Fibroblast of lung (primary cell): ENCODE results near the gene KCNMA1. TPM values are rescaled to one million over a fixed set of nuclear protein-coding genes. Genes with fewer than 3 reads are reported as not detected.

Experiments used
- DNase-seq, 2 donors: peaks; one replicate each; pipeline versions ENCODE4 v3.0.0 to v3.0.0-alpha.2; 2010; ENCODE audit warnings: low read depth in 2 of 2
- H2AFZ ChIP-seq: 2 replicates; pipeline ENCODE4 v1.5.1; 2012; ENCODE audit warnings: low read length, control low read depth, inconsistent platforms
- H3K27ac ChIP-seq: 2 replicates; pipeline ENCODE4 v1.5.1; 2011; ENCODE audit warnings: low read length, control low read depth; ENCODE audit not compliant: insufficient read depth
- H3K27me3 ChIP-seq: 2 replicates; pipeline ENCODE4 v1.5.1; 2011; ENCODE audit warnings: mild to moderate bottlenecking, low read length; ENCODE audit not compliant: control insufficient read depth, insufficient read depth
- H3K36me3 ChIP-seq: 2 replicates; pipeline ENCODE4 v1.5.1; 2011; ENCODE audit warnings: low read length; ENCODE audit not compliant: control insufficient read depth, insufficient read depth
- H3K4me1 ChIP-seq: 2 replicates; pipeline ENCODE4 v1.5.1; 2011; ENCODE audit warnings: low read length; ENCODE audit not compliant: control insufficient read depth, insufficient read depth; ENCODE audit errors: extremely low read depth
- H3K4me2 ChIP-seq: 2 replicates; pipeline ENCODE4 v1.5.1; 2011; ENCODE audit warnings: low read length, control low read depth; ENCODE audit not compliant: insufficient read depth; ENCODE audit errors: extremely low read depth
- H3K4me3 ChIP-seq, 4 experiments: fragments of 200-600 bp in 1 of 4; sonication (generic) in 1 of 4; replicated peaks in 1 of 4; 2 replicates each; pipeline ENCODE4 v1.5.1; 2011 to 2016; ENCODE audit warnings: low read length in 4 of 4, low read depth in 3 of 4, mild to moderate bottlenecking in 3 of 4, control low read depth in 2 of 4, inconsistent platforms in 1 of 4, mixed read lengths in 1 of 4; ENCODE audit not compliant: insufficient read depth in 1 of 4; ENCODE audit errors: control extremely low read depth in 1 of 4
- H3K79me2 ChIP-seq: 2 replicates; pipeline ENCODE4 v1.5.1; 2012; ENCODE audit warnings: mild to moderate bottlenecking, low read length, inconsistent platforms; ENCODE audit not compliant: control insufficient read depth, insufficient read depth
- H3K9ac ChIP-seq: 2 replicates; pipeline ENCODE4 v1.5.1; 2011; ENCODE audit warnings: mild to moderate bottlenecking, low read length, control low read depth; ENCODE audit not compliant: insufficient read depth
- H3K9me3 ChIP-seq: 2 replicates; pipeline ENCODE4 v1.5.1; 2012; ENCODE audit warnings: low read depth, low read length; ENCODE audit not compliant: control insufficient read depth, insufficient read depth
- H4K20me1 ChIP-seq: 2 replicates; pipeline ENCODE4 v1.5.1; 2011; ENCODE audit warnings: low read length; ENCODE audit not compliant: control insufficient read depth, insufficient read depth; ENCODE audit errors: extremely low read depth
- CTCF ChIP-seq, 2 donors: IDR thresholded peaks in 1 of 2; conservative IDR thresholded peaks in 1 of 2; 1 replicate in 1 of 2; 2 replicates in 1 of 2; pipeline ENCODE4 v1.5.1; 2011 to 2012; ENCODE audit warnings: low read length in 2 of 2, control low read depth in 1 of 2, inconsistent platforms in 1 of 2, low read depth in 1 of 2, mild to moderate bottlenecking in 1 of 2
- EZH2 ChIP-seq: IDR thresholded peaks from 2 replicates; pipeline ENCODE4 v1.5.1; 2012; ENCODE audit warnings: low read length, control low read depth, mild to moderate bottlenecking; ENCODE audit errors: missing control alignments
- polyA plus RNA-seq, 2 donors: library from polyadenylated mRNA; depleted of rRNA in 1 of 2; stranded (reverse) in 1 of 2; unstranded in 1 of 2; fragments of >200 nt; gene quantifications; 2 replicates each; pipeline ENCODE4 v1.2.1, GENCODE V29; 2011 to 2012; ENCODE audit warnings: missing spikeins in 1 of 2
- total RNA-seq: library from RNA; depleted of rRNA; stranded (reverse); fragments of >200 nt; gene quantifications from 2 replicates; pipeline ENCODE4 v1.2.1, GENCODE V29; 2014

KCNMA1 gene
- total and polyA plus RNA-seq, 2 donors (not counting 1 experiment from before 2014, with no cell fraction given) = 31.0 to 138 TPM

GRCh38 chr10:77671594-77672252, 34.1 kb upstream of the KCNMA1 start:
- Histone ChIP-seq H4K20me1 (no peaks in the 10 kb centered on the region), H3K9me3 (no peaks in the 10 kb centered on the region), H3K79me2 (no peaks in the 10 kb centered on the region), H3K4me2 (no peak overlapping the region), H2AFZ (no peak overlapping the region), H3K27ac (no peak overlapping the region), H3K27me3 (peaks cover 17% of the 10 kb centered on the region), H3K4me1 (no peaks in the 10 kb centered on the region), H3K4me3 (no peak overlapping the region), H3K36me3 (no peaks in the 10 kb centered on the region), H3K9ac (no peak overlapping the region)
- DNase-seq = no peak
- TF ChIP-seq EZH2 (no peak), CTCF (conservative IDR thresholded peaks at IDR 0.05 in 1 of 2, IDR thresholded peaks at IDR 0.05 in 1 of 2; ENCODE audit: low read depth in 1 of 2, low read length in 2 of 2) (no peak)

- H3K79me2 ChIP-seq = no peaks in the 10 kb centered on the region
- no peak overlapping the region for H2AFZ ChIP-seq
- H3K4me3 ChIP-seq = no peak overlapping the region
- H3K36me3 ChIP-seq = no peaks in the 10 kb centered on the region
- no peak overlapping the region for H3K9ac ChIP-seq
- H3K4me2 ChIP-seq = no peak overlapping the region
- no peaks in the 10 kb centered on the region for H4K20me1 ChIP-seq
- peaks cover 19% of the 10 kb centered on the region for H3K27me3 ChIP-seq
- no peaks in the 10 kb centered on the region for H3K9me3 ChIP-seq
- TF ChIP-seq EZH2 (no peak), CTCF (conservative IDR thresholded peaks at IDR 0.05 in 1 of 2, IDR thresholded peaks at IDR 0.05 in 1 of 2; ENCODE audit: low read depth in 1 of 2, low read length in 2 of 2) (no peak)
- no peak for DNase-seq
- H3K27ac ChIP-seq = no peak overlapping the region
- H3K4me1 ChIP-seq = no peaks in the 10 kb centered on the region
These were observed 33.3 kb upstream of the KCNMA1 start for GRCh38 chr10:77670817-77671443.

- H3K9me3 ChIP-seq = no peaks in the 10 kb centered on the region
- TF ChIP-seq EZH2 = no peak
- TF ChIP-seq CTCF (conservative IDR thresholded peaks at IDR 0.05 in 1 of 2, IDR thresholded peaks at IDR 0.05 in 1 of 2; ENCODE audit: low read depth in 1 of 2, low read length in 2 of 2) = no peak
- no peak overlapping the region for H3K9ac ChIP-seq
- H3K4me3 ChIP-seq = no peak overlapping the region
- no peak for DNase-seq
- H2AFZ ChIP-seq = no peak overlapping the region
- no peaks in the 10 kb centered on the region for H3K4me1 ChIP-seq
- no peak overlapping the region for H3K27ac ChIP-seq
- H3K79me2 ChIP-seq = no peaks in the 10 kb centered on the region
- no peak overlapping the region for H3K4me2 ChIP-seq
- H3K27me3 ChIP-seq = peaks cover 24% of the 10 kb centered on the region
- no peaks in the 10 kb centered on the region for H3K36me3 ChIP-seq
- no peaks in the 10 kb centered on the region for H4K20me1 ChIP-seq
These were observed 32.3 kb upstream of the KCNMA1 start for GRCh38 chr10:77669892-77670291.
